K562 treated with DMSO at 1 percent for 12 hours (cell line): ENCODE measurements around the gene LRRC59. TPM values are rescaled to one million over a fixed set of nuclear protein-coding genes. Genes with fewer than 3 reads are reported as not detected.

Source experiments
- total RNA-seq: library from RNA; unstranded; fragments of 300-600 nt; gene quantifications from 2 replicates; pipeline ENCODE4 v1.2.3, GENCODE V29; 2022; ENCODE audit not compliant: insufficient read depth

LRRC59 gene
- 97.8 and 174 TPM in 2 replicates for total RNA-seq

GRCh38 chr17:50397111-50397918 is at the start of gene LRRC59:
TSS of gene LRRC59 (minus strand) at chr17:50397523. CDS start at chr17:50397317, 206 bp downstream.

DNA sequence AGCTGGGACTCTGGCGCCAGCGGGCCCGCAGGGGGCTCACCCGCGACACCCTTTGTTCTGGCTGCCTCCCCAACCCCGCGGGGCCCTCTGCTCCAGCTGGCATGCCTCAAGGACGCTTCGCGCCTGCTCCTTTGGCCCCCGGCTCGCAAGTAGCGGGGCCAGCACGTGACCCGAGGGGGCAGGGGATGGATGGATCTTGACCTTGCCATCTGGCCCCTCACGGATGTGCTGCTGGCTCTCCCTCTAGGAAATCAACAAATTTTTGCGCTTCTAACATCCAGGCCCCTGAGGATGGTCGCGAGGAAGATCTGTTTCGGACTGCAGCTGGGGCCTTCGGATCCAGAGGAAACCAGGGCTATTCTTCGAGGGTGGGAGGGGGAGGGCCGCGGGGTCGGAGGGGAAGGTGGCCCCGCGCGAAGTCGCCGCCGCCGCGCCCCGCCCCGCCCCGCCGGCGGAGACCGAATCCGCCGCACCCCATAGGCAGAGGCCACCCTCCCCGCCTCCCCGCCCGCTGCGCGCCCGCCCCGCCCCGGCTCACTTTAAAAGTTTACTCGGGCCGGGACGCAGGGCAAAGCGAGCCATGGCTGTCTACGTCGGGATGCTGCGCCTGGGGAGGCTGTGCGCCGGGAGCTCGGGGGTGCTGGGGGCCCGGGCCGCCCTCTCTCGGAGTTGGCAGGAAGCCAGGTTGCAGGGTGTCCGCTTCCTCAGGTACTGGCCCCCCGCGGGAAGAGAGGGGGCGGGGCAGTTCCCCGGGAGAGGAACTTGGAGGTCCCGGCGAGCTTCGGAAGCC is 28.6 kb upstream of the LRRC59 start, which contains the start of gene ACSF2:
Gene ACSF2 (plus strand): TSS at position 537 of the 790 bp plus-strand sequence. CDS start 44 bp downstream, at position 581.

DNA sequence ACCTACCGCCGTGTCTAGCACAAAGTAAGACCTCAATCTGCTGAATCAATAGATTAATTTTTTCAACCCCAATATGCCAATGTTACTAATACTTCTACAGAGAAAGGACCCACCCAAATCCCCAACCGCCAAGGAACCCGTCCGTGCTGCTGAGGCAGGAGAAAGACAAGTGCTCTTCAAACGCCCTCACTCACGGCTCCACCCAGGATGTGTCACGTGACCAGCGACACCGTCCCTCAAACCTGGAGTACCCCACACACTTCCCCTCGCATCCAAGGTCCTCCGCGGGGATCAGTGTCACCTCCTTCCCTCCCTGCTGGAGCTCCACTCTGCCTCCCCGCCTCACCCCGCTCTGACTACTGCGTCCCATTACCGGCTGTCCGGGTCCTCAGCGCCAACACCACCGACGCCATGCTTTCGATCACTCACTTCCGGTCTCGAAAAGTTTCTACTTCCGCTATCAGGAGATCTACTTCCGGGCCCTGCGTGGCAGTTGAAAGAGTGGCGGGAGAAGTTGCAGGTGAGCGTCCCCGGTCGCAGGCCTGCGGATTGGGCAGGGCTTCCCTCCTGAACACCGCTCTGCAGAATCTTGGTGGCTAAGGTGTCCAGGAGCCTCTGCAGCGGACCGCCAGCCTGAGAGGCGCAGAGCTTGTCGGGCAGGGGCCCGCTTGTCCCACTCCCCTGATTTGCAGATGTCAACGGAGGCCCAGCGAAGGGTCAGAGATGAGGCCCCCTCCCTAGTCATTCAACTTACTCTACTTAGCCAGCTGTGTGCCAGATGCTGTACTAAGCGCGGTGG is 24.4 kb downstream of the LRRC59 start, which contains the start of the genes EME1 and MRPL27:
Gene EME1 (plus strand): TSS at position 472 of the 799 bp plus-strand sequence. CDS start 1,980 bp downstream, outside the sequence.
Gene MRPL27 (minus strand): TSS at position 427 of the 799 bp plus-strand sequence. CDS start 14 bp downstream, at position 413.

DNA sequence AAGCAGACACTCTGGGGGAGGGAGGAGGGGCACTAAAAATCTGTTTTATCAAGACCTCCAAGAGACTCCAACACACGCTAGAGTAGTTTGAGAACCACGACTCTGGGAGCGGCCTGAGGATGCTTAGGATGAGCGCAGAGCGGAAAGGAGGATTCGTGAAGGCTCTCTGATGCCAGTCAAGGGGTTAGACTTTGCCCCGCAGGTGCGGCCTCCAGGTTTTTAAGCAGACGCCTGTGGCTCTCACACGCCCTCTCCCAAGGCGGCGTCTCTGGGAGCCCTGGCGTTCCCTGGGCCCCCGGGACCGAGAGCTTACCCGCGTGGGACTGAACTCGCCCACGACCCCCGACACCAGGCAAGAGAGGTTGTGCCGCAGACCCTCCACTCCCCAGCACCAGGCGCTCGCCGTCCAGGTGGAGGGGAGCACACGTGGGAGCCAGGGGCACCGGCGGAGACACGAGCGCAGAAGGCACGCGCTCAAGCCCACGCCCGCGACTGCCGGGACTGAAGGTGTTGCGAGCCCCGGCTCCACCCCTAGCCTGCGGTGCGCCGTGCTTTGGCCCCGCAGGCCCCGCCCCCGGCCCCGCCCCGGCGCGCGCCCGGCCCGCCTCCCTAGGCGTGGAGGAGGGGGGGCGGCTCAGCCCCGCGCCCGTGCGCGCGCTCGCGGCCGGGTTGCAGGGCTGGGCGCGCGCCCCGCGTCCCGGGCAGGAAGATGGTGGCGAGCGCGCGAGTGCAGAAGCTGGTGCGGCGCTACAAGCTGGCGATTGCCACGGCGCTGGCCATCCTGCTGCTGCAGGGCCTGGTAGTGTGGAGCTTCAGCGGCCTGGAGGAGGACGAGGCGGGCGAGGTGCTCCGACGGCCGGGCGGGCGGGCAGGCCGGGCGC is 51.7 kb downstream of the LRRC59 start, which contains the start of gene XYLT2:
Gene XYLT2 (plus strand): TSS at position 695 of the 881 bp plus-strand sequence. CDS start 15 bp downstream, at position 710.

Other genes starting within 250 kb of the LRRC59 start
- 19.1 and 31.3 TPM in 2 replicates for gene PPP1R9B, start 246.8 kb downstream of the LRRC59 start, total RNA-seq
- not detected in 2 replicates for gene SGCA, start 231.5 kb downstream of the LRRC59 start, total RNA-seq
- gene COL1A1, start 195.9 kb downstream of the LRRC59 start, total RNA-seq, result 0.28 and 2.6 TPM in 2 replicates
- 2.1 and 3.5 TPM in 2 replicates for gene TMEM92, start 123.1 kb downstream of the LRRC59 start, total RNA-seq
- gene XYLT2, start 51.4 kb downstream of the LRRC59 start, total RNA-seq, result 7.6 and 11.6 TPM in 2 replicates
- 66.0 and 111 TPM in 2 replicates for gene MRPL27, start 24.3 kb downstream of the LRRC59 start, total RNA-seq
- 9.9 and 23.0 TPM in 2 replicates for gene EME1, start 24.3 kb downstream of the LRRC59 start, total RNA-seq
- gene ACSF2, start 28.7 kb upstream of the LRRC59 start, total RNA-seq, result 19.1 and 36.2 TPM in 2 replicates
- gene CHAD, start 71.4 kb upstream of the LRRC59 start, total RNA-seq, result 0.62 TPM in 1 of 2 replicates, not detected in the other
- 16.2 and 22.7 TPM in 2 replicates for gene RSAD1, start 81.3 kb upstream of the LRRC59 start, total RNA-seq
- gene MYCBPAP, start 110.9 kb upstream of the LRRC59 start, total RNA-seq, result not detected in 2 replicates
- not detected in 2 replicates for gene EPN3, start 135.2 kb upstream of the LRRC59 start, total RNA-seq
- gene SPATA20, start 149.7 kb upstream of the LRRC59 start, total RNA-seq, result 4.0 and 5.9 TPM in 2 replicates
- not detected in 2 replicates for gene CACNA1G, start 163.2 kb upstream of the LRRC59 start, total RNA-seq
- not detected in 2 replicates for gene ABCC3, start 237.4 kb upstream of the LRRC59 start, total RNA-seq